HG03457 (cell line): ENCODE data around the gene PIK3CB.
A peak's percentile ranks its signal among the peaks of the same experiment; 100 is the strongest.
"Not testable (repeated sequence)": the region's sequence is repeated elsewhere in the genome, so short reads cannot be mapped to it uniquely, and the experiment has no call there.

Experiments
- ATAC-seq: cut with Tn5 transposase; IDR thresholded peaks from one replicate; pipeline ENCODE4 v1.9.1; 2021; ENCODE audit warnings: moderate number of reproducible peaks; ENCODE audit not compliant: unreplicated experiment

Gene PIK3CB

DNA sequence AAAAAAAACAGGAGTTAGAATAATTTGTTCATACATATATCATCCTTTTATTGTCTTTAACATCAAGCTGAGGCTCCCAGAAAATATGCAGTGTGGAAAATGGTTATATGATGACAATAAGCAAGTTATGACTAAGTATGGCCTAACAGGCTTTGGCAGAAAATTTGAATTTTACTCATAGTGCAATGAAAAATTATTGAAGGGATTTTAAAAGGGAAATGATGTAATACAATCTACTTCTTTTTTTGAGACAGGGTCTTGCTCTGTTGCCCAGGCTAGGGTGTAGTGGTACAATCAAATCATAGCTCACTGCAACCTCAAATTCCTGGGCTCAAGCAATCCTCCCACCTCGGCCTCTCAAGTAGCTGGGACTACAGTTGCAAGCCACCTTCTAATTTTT is 147.5 kb downstream of the PIK3CB start:
- ATAC-seq: peak; percentile 20

GRCh38 chr3:138686771-138687221 is 147.9 kb downstream of the PIK3CB start:
- peak; percentile 85 for ATAC-seq

GRCh38 chr3:138684396-138684795 is 150.3 kb downstream of the PIK3CB start:
- no peak for ATAC-seq

GRCh38 chr3:138682648-138683047 is 152.1 kb downstream of the PIK3CB start:
- ATAC-seq: no peak

- ATAC-seq: no peak
Measured at GRCh38 chr3:138681463-138682220, 153.1 kb downstream of the PIK3CB start.

DNA sequence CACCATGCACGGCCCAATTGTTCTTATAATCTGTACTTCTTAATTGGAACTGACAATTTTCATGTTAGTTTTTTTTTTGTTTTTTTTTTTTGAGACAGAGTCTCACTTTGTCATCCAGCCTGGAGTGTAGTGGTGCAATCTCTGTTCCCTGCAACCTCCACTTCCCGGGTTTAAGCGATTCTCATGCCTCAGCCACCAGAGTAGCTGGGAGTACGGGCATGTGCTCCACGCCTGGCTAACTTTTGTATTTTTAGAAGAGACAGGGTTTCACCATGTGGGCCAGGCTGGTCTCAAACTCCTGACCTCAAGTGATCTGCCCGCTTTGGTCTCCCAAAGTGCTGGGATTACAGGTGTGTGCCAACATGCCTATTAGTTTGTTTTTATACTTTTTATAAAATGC is 153.8 kb downstream of the PIK3CB start:
- ATAC-seq: not testable (repeated sequence)

DNA sequence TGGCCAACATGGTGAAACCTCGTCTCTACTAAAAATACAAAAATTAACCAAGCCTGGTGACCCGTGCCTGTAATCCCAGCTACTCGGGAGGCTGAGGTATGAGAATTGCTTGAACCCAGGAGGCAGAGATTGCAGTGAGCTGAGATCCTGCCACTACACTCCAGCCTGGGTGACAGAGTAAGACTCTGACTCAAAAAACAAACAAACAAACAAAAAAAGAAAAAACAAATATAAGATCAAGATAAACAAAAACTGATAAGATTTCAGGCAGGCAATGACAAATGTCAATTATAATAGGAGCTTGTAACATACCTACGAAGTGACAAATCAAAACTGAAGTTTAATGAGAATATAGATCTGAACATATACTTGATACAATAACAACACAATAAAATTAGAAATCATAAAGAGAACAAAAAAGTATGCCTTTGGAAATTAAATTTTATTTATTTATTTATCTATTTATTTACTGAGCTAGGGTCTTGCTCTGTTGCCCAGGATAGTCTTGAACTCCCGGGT is 155.8 kb downstream of the PIK3CB start:
- ATAC-seq: no peak

DNA sequence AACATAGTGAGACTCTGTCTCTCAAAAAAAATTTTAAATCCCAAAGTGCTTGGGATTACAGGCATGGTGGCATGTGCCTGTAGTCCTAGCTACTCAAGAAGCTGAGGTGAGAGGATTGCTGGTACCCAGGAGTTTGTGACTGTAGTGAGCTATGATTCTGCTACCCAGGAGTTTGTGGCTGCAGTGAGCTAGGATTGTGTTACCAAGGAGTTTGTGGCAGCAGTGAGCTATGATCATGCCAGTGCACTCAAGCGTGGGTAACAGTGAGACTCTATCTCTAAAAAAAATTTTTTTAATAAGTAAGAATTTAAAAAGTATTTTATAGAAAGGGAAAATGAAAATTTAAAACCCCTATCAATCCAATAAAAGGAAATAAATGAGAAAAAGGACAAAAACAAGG is 156.6 kb downstream of the PIK3CB start:
- ATAC-seq: no peak

GRCh38 chr3:138675393-138675792 is 159.3 kb downstream of the PIK3CB start:
- no peak for ATAC-seq

- no peak for ATAC-seq
Measured at GRCh38 chr3:138673641-138674530, 160.8 kb downstream of the PIK3CB start.

GRCh38 chr3:138670407-138670806 is 164.3 kb downstream of the PIK3CB start:
- no peak for ATAC-seq

DNA sequence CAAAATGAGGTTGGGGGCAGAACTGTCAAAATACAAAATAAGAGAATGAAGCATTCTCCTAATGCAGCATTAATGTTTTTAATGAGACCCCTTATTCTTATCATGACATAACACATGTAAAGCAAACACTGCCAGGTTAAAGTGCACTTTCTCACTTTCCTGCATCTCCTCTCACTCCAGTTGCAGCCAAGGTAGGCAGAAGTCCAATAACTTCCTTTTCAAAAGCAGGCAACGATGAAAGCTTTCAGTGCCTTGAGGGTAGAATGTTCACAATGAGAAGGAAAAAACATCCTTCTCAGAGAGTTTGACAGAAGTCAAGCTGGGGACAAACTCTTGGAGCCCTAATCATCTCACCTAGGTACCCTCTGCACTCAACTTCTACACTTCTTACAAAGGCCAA is 166.6 kb downstream of the PIK3CB start:
- ATAC-seq: no peak

DNA sequence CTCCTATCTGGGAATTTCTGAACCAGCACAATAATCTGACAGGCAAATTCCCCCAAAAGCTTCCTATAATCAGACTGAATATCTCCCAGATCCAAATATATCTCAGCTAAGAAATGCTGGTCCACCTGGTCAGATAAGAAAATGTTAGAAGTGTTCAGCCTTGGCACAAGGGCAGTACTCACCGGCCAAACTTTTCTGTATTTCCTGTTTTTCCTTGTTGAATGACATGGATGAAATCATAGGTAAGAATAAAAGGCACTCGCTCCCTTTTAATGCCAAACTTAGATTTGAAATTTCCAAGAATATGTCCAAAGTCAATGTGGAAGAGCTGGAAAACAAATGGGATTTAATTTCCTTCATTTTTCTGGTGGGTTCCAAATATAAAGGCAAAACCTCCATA is 177.2 kb downstream of the PIK3CB start:
- ATAC-seq: no peak

- ATAC-seq: no peak
Measured at GRCh38 chr3:138653567-138653966, 181.2 kb downstream of the PIK3CB start.

DNA sequence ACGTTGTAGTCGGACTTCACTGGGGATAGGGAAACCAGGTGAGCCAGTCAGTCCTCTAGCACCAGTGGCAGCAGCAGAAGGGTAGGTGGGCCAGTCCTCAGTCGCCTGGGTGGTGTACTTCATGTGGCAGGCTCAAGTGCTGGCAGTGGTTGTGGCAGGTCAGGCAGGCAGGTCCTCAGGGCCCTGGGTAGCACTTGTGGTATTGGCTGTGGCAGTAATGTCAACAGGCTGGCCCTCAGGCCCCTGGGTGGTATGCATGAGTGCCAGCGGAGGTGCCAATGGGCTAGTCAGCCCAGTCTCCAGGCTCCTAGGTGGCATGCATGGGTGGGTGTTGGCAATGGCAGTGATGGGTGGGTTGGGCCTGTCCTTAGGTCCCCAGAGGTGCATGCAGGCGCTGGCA is 185.6 kb downstream of the PIK3CB start:
- no peak for ATAC-seq

DNA sequence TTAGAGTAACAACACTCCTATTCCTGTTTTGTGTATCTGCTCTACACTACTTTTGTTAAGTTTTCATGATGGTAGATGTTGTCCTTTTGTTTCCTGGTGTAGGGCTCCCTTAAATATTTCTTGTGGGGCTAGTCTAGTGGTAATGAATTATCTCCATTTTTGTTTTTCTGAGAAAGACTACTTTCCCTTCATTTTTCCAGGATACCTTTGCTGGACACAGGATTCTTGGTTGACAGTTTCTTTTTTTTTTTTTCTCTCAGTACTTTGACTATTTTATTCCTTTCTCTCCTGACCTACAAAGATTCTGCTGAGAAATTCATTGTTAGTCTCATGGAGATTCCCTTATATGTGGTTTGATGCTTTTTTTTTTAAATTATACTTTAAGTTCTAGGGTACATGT is 188.2 kb downstream of the PIK3CB start:
- ATAC-seq: no peak

DNA sequence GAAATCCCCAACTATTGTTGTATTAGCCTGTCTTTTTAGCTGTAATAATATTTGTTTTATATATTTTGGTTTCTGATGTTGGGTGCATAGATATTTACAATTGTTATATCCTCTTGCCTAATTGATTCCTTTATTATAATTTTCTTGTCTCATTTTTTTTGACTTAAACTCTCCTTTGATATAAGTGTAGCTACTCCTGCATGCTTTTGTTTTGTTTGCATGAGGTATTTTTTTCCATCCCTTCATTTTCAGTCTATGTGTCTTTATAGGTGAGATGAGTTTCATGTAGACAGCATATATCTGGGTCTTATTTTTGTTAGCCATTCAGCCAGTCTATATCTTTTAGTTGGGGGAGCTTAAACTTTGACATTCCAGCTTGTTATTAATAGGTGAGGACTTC is 188.7 kb downstream of the PIK3CB start:
- ATAC-seq: no peak

- no peak for ATAC-seq
Measured at GRCh38 chr3:138642927-138643253, 191.8 kb downstream of the PIK3CB start.

- no peak for ATAC-seq
Measured at GRCh38 chr3:138642226-138642926, 192.4 kb downstream of the PIK3CB start.

DNA sequence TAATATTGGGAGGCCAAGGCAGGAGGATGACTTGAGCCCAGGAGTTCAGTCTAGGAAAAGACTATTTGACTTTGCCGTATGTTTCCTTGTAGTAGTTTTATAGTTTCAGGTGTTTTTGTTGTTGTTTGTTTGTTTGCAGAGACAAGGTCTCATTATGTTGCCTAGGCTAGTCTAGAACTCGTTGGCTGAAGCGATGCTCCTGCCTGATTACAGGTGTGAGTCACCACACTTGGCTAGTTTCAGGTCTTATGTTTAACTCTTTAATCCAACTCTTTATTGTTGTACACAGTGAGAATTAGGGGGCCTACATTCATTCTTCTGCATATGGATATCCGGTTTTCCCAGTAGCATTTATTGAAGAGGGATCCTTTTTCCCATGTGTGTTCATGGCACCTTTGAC is 194.2 kb downstream of the PIK3CB start:
- ATAC-seq: no peak

GRCh38 chr3:138638641-138639040 is 196.1 kb downstream of the PIK3CB start:
- ATAC-seq: no peak
